Measurements from ENCODE around the gene BFSP2.

BFSP2 gene

GRCh38 chr3:133457465-133458067, 57.7 kb downstream of the BFSP2 start:
- no peak for DNase-seq (ENCODE audit: low spot score)

- DNase-seq (ENCODE audit: low spot score): no peak
These were observed 59.5 kb downstream of the BFSP2 start for GRCh38 chr3:133459400-133459799.

- no peak for DNase-seq (ENCODE audit: low spot score)
These were observed 61.0 kb downstream of the BFSP2 start for GRCh38 chr3:133460809-133461208.

- no peak for DNase-seq (ENCODE audit: low spot score)
These were observed 61.4 kb downstream of the BFSP2 start for GRCh38 chr3:133461291-133461690.

GRCh38 chr3:133463347-133463860, 63.5 kb downstream of the BFSP2 start:
- no peak for DNase-seq (ENCODE audit: low spot score)

GRCh38 chr3:133464573-133464972, 64.7 kb downstream of the BFSP2 start:
- DNase-seq (ENCODE audit: low spot score): no peak

- no peak for DNase-seq (ENCODE audit: low spot score)
These were observed 66.9 kb downstream of the BFSP2 start for GRCh38 chr3:133466531-133467386.

- no peak for DNase-seq (ENCODE audit: low spot score)
These were observed 67.9 kb downstream of the BFSP2 start for GRCh38 chr3:133467780-133468179.

GRCh38 chr3:133468251-133468721, 68.4 kb downstream of the BFSP2 start:
- DNase-seq (ENCODE audit: low spot score): no peak

GRCh38 chr3:133469140-133469731, 69.4 kb downstream of the BFSP2 start:
- no peak for DNase-seq (ENCODE audit: low spot score)

- DNase-seq (ENCODE audit: low spot score): peak; percentile 77
These were observed 72.4 kb downstream of the BFSP2 start for GRCh38 chr3:133472242-133472641.

GRCh38 chr3:133472889-133473288, 73.0 kb downstream of the BFSP2 start:
- peak; percentile 48 for DNase-seq (ENCODE audit: low spot score)

- DNase-seq (ENCODE audit: low spot score): peak; percentile 55
These were observed 73.8 kb downstream of the BFSP2 start for GRCh38 chr3:133473472-133474191.

- peak; percentile 58 for DNase-seq (ENCODE audit: low spot score)
These were observed 74.5 kb downstream of the BFSP2 start for GRCh38 chr3:133474251-133474801.

- no peak for DNase-seq (ENCODE audit: low spot score)
These were observed 75.0 kb downstream of the BFSP2 start for GRCh38 chr3:133474817-133475216.

- DNase-seq (ENCODE audit: low spot score): no peak
These were observed 75.6 kb downstream of the BFSP2 start for GRCh38 chr3:133475245-133476010.

- no peak for DNase-seq (ENCODE audit: low spot score)
These were observed 77.1 kb downstream of the BFSP2 start for GRCh38 chr3:133476971-133477375.

GRCh38 chr3:133477487-133477886, 77.6 kb downstream of the BFSP2 start:
- DNase-seq (ENCODE audit: low spot score): no peak

- DNase-seq (ENCODE audit: low spot score): no peak
These were observed 78.8 kb downstream of the BFSP2 start for GRCh38 chr3:133478624-133479023.

GRCh38 chr3:133479401-133479800, 79.5 kb downstream of the BFSP2 start:
- DNase-seq (ENCODE audit: low spot score): no peak
